Mesenchymal stem cell (in vitro differentiated cells and primary cell): ENCODE measurements around the gene DAND5.

ENCODE experiments used
- DNase-seq: peaks from one replicate; pipeline ENCODE4 v3.0.0-alpha.2; 2013
- H2AFZ ChIP-seq: one replicate; pipeline ENCODE4 v1.6.1; 2013; ENCODE audit warnings: low read depth, mild to moderate bottlenecking, control low read depth, inconsistent platforms, low read length, moderate library complexity
- H2AK5ac ChIP-seq: 2 replicates; pipeline ENCODE4 v1.6.1; 2013; ENCODE audit warnings: low read length, moderate library complexity, mild to moderate bottlenecking, inconsistent platforms; ENCODE audit not compliant: severe bottlenecking
- H2BK120ac ChIP-seq: one replicate; pipeline ENCODE4 v1.6.1; 2013; ENCODE audit warnings: low read depth, mild to moderate bottlenecking, inconsistent platforms, low read length, moderate library complexity
- H2BK12ac ChIP-seq, 2 experiments: one replicate each; pipeline ENCODE4 v1.6.1; 2013; ENCODE audit warnings: inconsistent platforms in 2 of 2, low read length in 2 of 2, mild to moderate bottlenecking in 2 of 2, moderate library complexity in 2 of 2, control low read depth in 1 of 2
- H2BK15ac ChIP-seq: one replicate; pipeline ENCODE4 v1.6.1; 2013; ENCODE audit warnings: mild to moderate bottlenecking, low read depth, inconsistent platforms; ENCODE audit not compliant: poor library complexity, severe bottlenecking
- H2BK5ac ChIP-seq: 2 replicates; pipeline ENCODE4 v1.6.1; 2013; ENCODE audit warnings: low read depth, mild to moderate bottlenecking, low read length, control low read depth, inconsistent platforms; ENCODE audit not compliant: poor library complexity, severe bottlenecking
- H3K14ac ChIP-seq, 2 experiments: one replicate each; pipeline ENCODE4 v1.6.1; 2013; ENCODE audit warnings: inconsistent platforms in 2 of 2, low read length in 2 of 2, control low read depth in 1 of 2, mild to moderate bottlenecking in 1 of 2, moderate library complexity in 1 of 2
- H3K18ac ChIP-seq, 2 experiments: one replicate each; pipeline ENCODE4 v1.6.1; 2013; ENCODE audit warnings: inconsistent platforms in 2 of 2, low read length in 2 of 2, control low read depth in 1 of 2, low read depth in 1 of 2, mild to moderate bottlenecking in 1 of 2
- H3K23ac ChIP-seq, 2 experiments: one replicate each; pipeline ENCODE4 v1.6.1; 2013; ENCODE audit warnings: inconsistent platforms in 2 of 2, low read length in 2 of 2, mild to moderate bottlenecking in 2 of 2, moderate library complexity in 2 of 2, control low read depth in 1 of 2
- H3K27ac ChIP-seq: 2 replicates; pipeline ENCODE4 v1.5.1; 2013; ENCODE audit warnings: mild to moderate bottlenecking, moderate library complexity, low read length, control low read depth, inconsistent platforms; ENCODE audit not compliant: poor library complexity, severe bottlenecking
- H3K27me3 ChIP-seq, 2 experiments: 2 replicates each; pipeline versions ENCODE4 v1.6.1 to v1.7.0; 2013; ENCODE audit warnings: low read length in 2 of 2, mild to moderate bottlenecking in 2 of 2, moderate library complexity in 2 of 2, control low read depth in 1 of 2, inconsistent platforms in 1 of 2; ENCODE audit not compliant: control insufficient read depth in 1 of 2, insufficient read depth in 1 of 2
- H3K36me3 ChIP-seq, 2 experiments: 2 replicates each; pipeline versions ENCODE4 v1.6.1 to v1.7.0; 2013; ENCODE audit warnings: low read length in 2 of 2, control low read depth in 1 of 2, inconsistent platforms in 1 of 2, low read depth in 1 of 2, mild to moderate bottlenecking in 1 of 2; ENCODE audit not compliant: insufficient read depth in 2 of 2, control insufficient read depth in 1 of 2
- H3K4ac ChIP-seq, 2 experiments: one replicate each; pipeline ENCODE4 v1.6.1; 2013; ENCODE audit warnings: inconsistent platforms in 2 of 2, low read length in 2 of 2, mild to moderate bottlenecking in 2 of 2, moderate library complexity in 2 of 2, control low read depth in 1 of 2, low read depth in 1 of 2
- H3K4me1 ChIP-seq: 2 replicates; pipeline ENCODE4 v1.6.1; 2013; ENCODE audit warnings: low read depth, low read length, control low read depth; ENCODE audit not compliant: control insufficient read depth, insufficient read depth
- H3K4me2 ChIP-seq: 2 replicates; pipeline ENCODE4 v1.6.1; 2013; ENCODE audit warnings: low read length, mild to moderate bottlenecking, inconsistent platforms; ENCODE audit not compliant: poor library complexity, severe bottlenecking
- H3K4me3 ChIP-seq, 2 experiments: 2 replicates each; pipeline versions ENCODE4 v1.5.1 to v1.7.0; 2013; ENCODE audit warnings: low read length in 2 of 2, mild to moderate bottlenecking in 2 of 2, control low read depth in 1 of 2, low read depth in 1 of 2; ENCODE audit not compliant: insufficient read depth in 1 of 2
- H3K79me1 ChIP-seq: replicated peaks from 2 replicates; pipeline ENCODE4 v1.6.1; 2013; ENCODE audit warnings: mild to moderate bottlenecking, control low read depth, low read length, inconsistent platforms; ENCODE audit not compliant: poor library complexity, severe bottlenecking
- H3K9ac ChIP-seq: 2 replicates; pipeline ENCODE4 v1.7.0; 2013; ENCODE audit warnings: mild to moderate bottlenecking, low read length, moderate library complexity
- H3K9me3 ChIP-seq: 2 replicates; pipeline ENCODE4 v1.7.0; 2013; ENCODE audit warnings: mild to moderate bottlenecking, low read length; ENCODE audit not compliant: control insufficient read depth
- H4K8ac ChIP-seq: one replicate; pipeline ENCODE4 v1.6.1; 2013; ENCODE audit warnings: inconsistent platforms, mild to moderate bottlenecking, low read length, moderate library complexity
- H4K91ac ChIP-seq: one replicate; pipeline ENCODE4 v1.6.1; 2013; ENCODE audit warnings: mild to moderate bottlenecking, low read length, inconsistent platforms
- WGBS: methylation state at CpG from one replicate; pipeline ENCODE4 v1.1.7; 2013; ENCODE audit warnings: mixed read lengths; 5-methylcytosine and 5-hydroxymethylcytosine counted together

DAND5 gene

GRCh38 chr19:12986726-12987125, 17.4 kb downstream of the DAND5 start:
- no peak overlapping the region for H3K4me2 ChIP-seq
- H2AFZ ChIP-seq: no peak overlapping the region
- H3K4ac ChIP-seq: no peak overlapping the region
- H4K91ac ChIP-seq: no peak overlapping the region
- H2AK5ac ChIP-seq: no peak overlapping the region
- 95% methylated on average over 12 of the region's 12 CpGs for WGBS
- no peak overlapping the region for H2BK5ac ChIP-seq
- H2BK12ac ChIP-seq: no peak overlapping the region
- no peak overlapping the region for H3K9ac ChIP-seq
- H3K9me3 ChIP-seq: no peaks in the 10 kb centered on the region
- no peak for DNase-seq
- peaks cover 10% of the 10 kb centered on the region for H3K4me1 ChIP-seq
- H4K8ac ChIP-seq: no peak overlapping the region
- H2BK15ac ChIP-seq: no peak overlapping the region
- H3K23ac ChIP-seq: no peak overlapping the region
- no peaks in the 10 kb centered on the region for H3K36me3 ChIP-seq
- no peak overlapping the region for H2BK120ac ChIP-seq
- no peak overlapping the region for H3K18ac ChIP-seq
- H3K14ac ChIP-seq: no peak overlapping the region
- H3K27ac ChIP-seq: no peak overlapping the region
- no peaks in the 10 kb centered on the region for H3K79me1 ChIP-seq
- peaks cover 0 to 73% of the 10 kb centered on the region in 2 experiments for H3K27me3 ChIP-seq
- no peak overlapping the region for H3K4me3 ChIP-seq

GRCh38 chr19:12987190-12987589, 17.8 kb downstream of the DAND5 start:
- Histone ChIP-seq H2AK5ac (no peak overlapping the region), H3K9ac (no peak overlapping the region), H3K23ac (no peak overlapping the region), H3K27ac (no peak overlapping the region), H2BK12ac (no peak overlapping the region), H3K18ac (no peak overlapping the region), H3K27me3 (peaks cover 0 to 72% of the 10 kb centered on the region in 2 experiments), H3K9me3 (no peaks in the 10 kb centered on the region), H3K4me2 (no peak overlapping the region), H3K79me1 (no peaks in the 10 kb centered on the region), H2BK5ac (no peak overlapping the region), H2AFZ (no peak overlapping the region), H4K8ac (no peak overlapping the region), H2BK15ac (no peak overlapping the region), H3K14ac (no peak overlapping the region), H3K4me3 (no peak overlapping the region), H3K4ac (no peak overlapping the region), H3K36me3 (no peaks in the 10 kb centered on the region), H2BK120ac (no peak overlapping the region), H3K4me1 (peaks cover 10% of the 10 kb centered on the region), H4K91ac (no peak overlapping the region)
- WGBS: 51% methylated on average over 2 of the region's 3 CpGs
- no peak for DNase-seq

- Histone ChIP-seq H2AFZ (no peak overlapping the region), H3K27me3 (peaks cover 0 to 66% of the 10 kb centered on the region in 2 experiments), H3K4me1 (peaks cover 10% of the 10 kb centered on the region), H3K4me3 (no peak overlapping the region), H2BK15ac (no peak overlapping the region), H3K27ac (no peak overlapping the region), H3K4ac (no peak overlapping the region), H2BK120ac (no peak overlapping the region), H3K14ac (no peak overlapping the region), H4K8ac (no peak overlapping the region), H3K4me2 (no peak overlapping the region), H3K9me3 (no peaks in the 10 kb centered on the region), H3K18ac (no peak overlapping the region), H3K23ac (no peak overlapping the region), H4K91ac (peak overlapping the region; percentile 54), H2BK5ac (no peak overlapping the region), H3K36me3 (no peaks in the 10 kb centered on the region), H3K9ac (no peak overlapping the region), H3K79me1 (no peaks in the 10 kb centered on the region), H2AK5ac (no peak overlapping the region), H2BK12ac (no peak overlapping the region)
- no peak for DNase-seq
- WGBS: 77% methylated on average over 9 of the region's 10 CpGs
Observed at GRCh38 chr19:12987781-12988180, 18.4 kb downstream of the DAND5 start.

GRCh38 chr19:12990431-12990830, 21.1 kb downstream of the DAND5 start:
- Histone ChIP-seq H3K36me3 (no peaks in the 10 kb centered on the region), H4K91ac (peak overlapping the region; percentile 53), H3K4me3 (no peak overlapping the region), H3K4me2 (no peak overlapping the region), H4K8ac (no peak overlapping the region), H3K18ac (peak overlapping the region in 1 of 2 experiments; percentile 18), H3K9me3 (no peaks in the 10 kb centered on the region), H3K23ac (no peak overlapping the region), H2BK12ac (no peak overlapping the region), H2BK5ac (no peak overlapping the region), H3K4me1 (peaks cover 11% of the 10 kb centered on the region), H3K27ac (no peak overlapping the region), H2BK15ac (no peak overlapping the region), H2AFZ (no peak overlapping the region), H3K9ac (no peak overlapping the region), H3K14ac (no peak overlapping the region), H3K79me1 (no peaks in the 10 kb centered on the region), H3K4ac (no peak overlapping the region), H2AK5ac (no peak overlapping the region), H2BK120ac (no peak overlapping the region), H3K27me3 (peaks cover 0 to 57% of the 10 kb centered on the region in 2 experiments)
- DNase-seq: no peak
- WGBS: 34% methylated on average over 18 of the region's 22 CpGs
